Esophagus mucosa (tissue), 1 donor: ENCODE results near the gene CHRDL2. TPM values are rescaled to one million over a fixed set of nuclear protein-coding genes. Genes with fewer than 3 reads are reported as not detected.

Experiments
- ATAC-seq: fragments of 200-7000 bp; cut with Tn5 transposase; one replicate; pipeline ENCODE4 v1.9.1; 2020
- total RNA-seq: library from RNA; stranded (reverse); gene quantifications from one replicate; pipeline ENCODE4 v1.2.4, GENCODE V29; 2023
- donor health status: DM: yes; HTN: yes; CAD: no.

CHRDL2 gene
- total RNA-seq, 1 donor from 2014 or later, result 2.0 TPM

GRCh38 chr11:74748211-74749126 is 17.2 kb upstream of the CHRDL2 start, which contains the start of gene RNF169:
TSS of gene RNF169 (plus strand) at chr11:74748849. CDS start at chr11:74748881, 32 bp downstream.
- peak; percentile 99 for ATAC-seq

- no peak for ATAC-seq
These were observed 15.6 kb upstream of the CHRDL2 start for GRCh38 chr11:74746868-74747267.

GRCh38 chr11:74744277-74744676 is 13.1 kb upstream of the CHRDL2 start:
- ATAC-seq, result no peak

- no peak for ATAC-seq
These were observed 12.4 kb upstream of the CHRDL2 start for GRCh38 chr11:74743640-74744039.

- ATAC-seq, result no peak
These were observed 10.8 kb upstream of the CHRDL2 start for GRCh38 chr11:74742070-74742469.

- peak; percentile 78 for ATAC-seq
These were observed 8.5 kb upstream of the CHRDL2 start for GRCh38 chr11:74739546-74740270.

GRCh38 chr11:74736031-74736430 is 4.8 kb upstream of the CHRDL2 start:
- ATAC-seq, result no peak

- no peak for ATAC-seq
These were observed 4.2 kb upstream of the CHRDL2 start for GRCh38 chr11:74735365-74735928.

GRCh38 chr11:74734559-74734925 is 3.3 kb upstream of the CHRDL2 start:
- ATAC-seq, result no peak

GRCh38 chr11:74730571-74731260 is 510 bp downstream of the CHRDL2 start:
- ATAC-seq, result no peak

- ATAC-seq, result no peak
These were observed 1.8 kb downstream of the CHRDL2 start for GRCh38 chr11:74729397-74729796.

GRCh38 chr11:74726547-74727182 is 4.6 kb downstream of the CHRDL2 start:
- peak; percentile 95 for ATAC-seq

- no peak for ATAC-seq
These were observed 5.5 kb downstream of the CHRDL2 start for GRCh38 chr11:74725701-74726100.

- ATAC-seq, result no peak
These were observed 7.7 kb downstream of the CHRDL2 start for GRCh38 chr11:74723511-74723910.

GRCh38 chr11:74721479-74721835 is 9.8 kb downstream of the CHRDL2 start:
- no peak for ATAC-seq

- peak; percentile 17 for ATAC-seq
These were observed 10.4 kb downstream of the CHRDL2 start for GRCh38 chr11:74720596-74721478.

- no peak for ATAC-seq
These were observed 12.2 kb downstream of the CHRDL2 start for GRCh38 chr11:74719011-74719410.

- ATAC-seq, result no peak
These were observed 13.8 kb downstream of the CHRDL2 start for GRCh38 chr11:74717221-74717969.

GRCh38 chr11:74714904-74715303 is 16.3 kb downstream of the CHRDL2 start:
- no peak for ATAC-seq

GRCh38 chr11:74713686-74714085 is 17.5 kb downstream of the CHRDL2 start:
- no peak for ATAC-seq
